K562 (cell line): ENCODE data around the gene DHX58. TPM values are rescaled to one million over a fixed set of nuclear protein-coding genes. Genes with fewer than 3 reads are reported as not detected.

Source experiments
- BCL6 ChIP-seq: fragments of 250-450 bp; sonication (Bioruptor Pico); IDR thresholded peaks from 2 replicates; pipeline ENCODE4 v1.4.0; 2020
- CREM ChIP-seq: IDR thresholded peaks from 2 replicates; pipeline ENCODE4 v1.6.1; 2014; ENCODE audit warnings: antibody characterized with exemption, low read depth
- HDAC1 ChIP-seq, 2 experiments: fragments of 450-650 bp; IDR thresholded peaks; 2 replicates each; pipeline ENCODE4 v1.6.1; 2016 to 2017; ENCODE audit warnings: inconsistent platforms in 1 of 2, mild to moderate bottlenecking in 1 of 2, moderate library complexity in 1 of 2
- HNRNPH1 ChIP-seq: fragments of 200-400 bp; formaldehyde crosslinking; optimal IDR thresholded peaks from 2 replicates; pipeline ENCODE3; 2017; ENCODE audit warnings: low read depth, mild to moderate bottlenecking, low read length, moderate library complexity
- L3MBTL2 ChIP-seq: fragments of 450-650 bp; IDR thresholded peaks from 2 replicates; pipeline ENCODE4 v1.6.1; 2016; ENCODE audit warnings: mild to moderate bottlenecking, moderate library complexity
- SMARCA4 ChIP-seq: fragments of 450-650 bp; IDR thresholded peaks from 2 replicates; pipeline ENCODE4 v1.6.1; 2016
- ZNF133 ChIP-seq: fragments of 250-450 bp; sonication (Bioruptor Pico); IDR thresholded peaks from 2 replicates; pipeline ENCODE4 v1.4.0; 2020; ENCODE audit warnings: mild to moderate bottlenecking
- ZNF316 ChIP-seq: fragments of 450-650 bp; IDR thresholded peaks from 2 replicates; pipeline ENCODE4 v1.6.1; 2016
- ZNF699 ChIP-seq: fragments of 250-450 bp; sonication (Bioruptor Pico); IDR thresholded peaks from 2 replicates; pipeline ENCODE4 v1.8.0; 2021; ENCODE audit warnings: mild to moderate bottlenecking, moderate library complexity; ENCODE audit not compliant: insufficient replicate concordance
- polyA plus RNA-seq, 8 experiments: library from polyadenylated mRNA; depleted of rRNA in 4 of 8; stranded (reverse) in 5 of 8; unstranded in 3 of 8; fragments of >200 nt; fragmentation: Nextera tagmentation in 2 of 8; fragmentation: Illumina TruSeq in 1 of 8; extraction: Ambion mirVana in 2 of 8; extraction: Trizol in 1 of 8; gene quantifications; 2 replicates each; pipeline versions ENCODE4 v1.2.1 to v1.2.3, GENCODE V29; 2011 to 2014; ENCODE audit warnings: inconsistent platforms in 1 of 8, missing spikeins in 1 of 8
- total RNA-seq, 7 experiments: library from RNA; depleted of rRNA in 6 of 7; stranded (reverse); fragments of >200 nt in 6 of 7; fragmentation: Illumina TruSeq in 2 of 7; extraction: Trizol in 2 of 7; gene quantifications; 2 replicates each; pipeline versions ENCODE4 v1.2.1 to v1.2.3, GENCODE V29; 2011 to 2021; ENCODE audit warnings: low replicate concordance in 1 of 7
- TF ChIP-seq, protein P1 (sequence below): fragments of 450-650 bp; IDR thresholded peaks from 2 replicates; pipeline ENCODE4 v1.6.1; 2016
- TF ChIP-seq, protein P2 (sequence below): fragments of 450-650 bp; formaldehyde crosslinking; IDR thresholded peaks from 2 replicates; pipeline ENCODE4 v1.4.0; 2020; ENCODE audit warnings: mild to moderate bottlenecking, moderate library complexity

The DHX58 gene
- total and polyA plus RNA-seq, 9 of the 15 experiments (the other 6 are each of a cell fraction or from before 2014, with no cell fraction given): 0.15 to 3.0 (median 1.4) TPM

DNA sequence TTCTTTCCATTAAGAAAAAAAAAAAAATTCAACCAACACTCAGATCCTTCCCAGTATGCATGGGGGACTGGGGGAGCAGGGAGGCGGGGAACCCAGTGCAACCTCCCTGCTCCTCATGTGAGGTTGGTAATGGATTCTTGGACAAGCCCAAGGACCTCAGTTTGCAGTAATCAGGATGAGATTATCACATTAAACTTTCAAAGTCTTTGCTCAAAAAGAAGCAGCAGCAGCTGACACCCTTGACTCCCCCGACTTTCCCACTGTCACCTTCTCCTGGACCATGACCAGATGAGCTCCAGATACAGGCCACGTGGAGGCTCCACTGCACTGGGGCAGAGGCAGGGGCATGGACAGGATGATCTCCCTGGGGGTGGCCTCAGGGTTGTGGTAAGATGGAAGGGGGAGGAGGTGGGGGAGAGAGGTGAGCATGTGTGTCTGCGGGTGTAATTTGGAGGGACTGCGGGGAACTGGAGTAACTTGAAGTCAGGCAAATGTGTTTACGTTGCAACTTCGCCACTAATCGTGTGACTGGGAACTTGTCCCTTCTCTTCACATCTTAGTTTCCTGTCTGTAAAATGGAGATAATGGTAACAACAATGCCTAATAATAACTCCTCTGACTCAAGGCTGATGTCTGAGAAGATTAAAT, 34.0 kb downstream of the DHX58 start (continued):
- TF ChIP-seq, protein P1, sequence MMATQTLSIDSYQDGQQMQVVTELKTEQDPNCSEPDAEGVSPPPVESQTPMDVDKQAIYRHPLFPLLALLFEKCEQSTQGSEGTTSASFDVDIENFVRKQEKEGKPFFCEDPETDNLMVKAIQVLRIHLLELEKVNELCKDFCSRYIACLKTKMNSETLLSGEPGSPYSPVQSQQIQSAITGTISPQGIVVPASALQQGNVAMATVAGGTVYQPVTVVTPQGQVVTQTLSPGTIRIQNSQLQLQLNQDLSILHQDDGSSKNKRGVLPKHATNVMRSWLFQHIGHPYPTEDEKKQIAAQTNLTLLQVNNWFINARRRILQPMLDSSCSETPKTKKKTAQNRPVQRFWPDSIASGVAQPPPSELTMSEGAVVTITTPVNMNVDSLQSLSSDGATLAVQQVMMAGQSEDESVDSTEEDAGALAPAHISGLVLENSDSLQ: no peak
- TF ChIP-seq ZNF133 (CRISPR knock-in tag): no peak
- peak; percentile 94 for TF ChIP-seq ZNF316
- TF ChIP-seq, protein P2, sequence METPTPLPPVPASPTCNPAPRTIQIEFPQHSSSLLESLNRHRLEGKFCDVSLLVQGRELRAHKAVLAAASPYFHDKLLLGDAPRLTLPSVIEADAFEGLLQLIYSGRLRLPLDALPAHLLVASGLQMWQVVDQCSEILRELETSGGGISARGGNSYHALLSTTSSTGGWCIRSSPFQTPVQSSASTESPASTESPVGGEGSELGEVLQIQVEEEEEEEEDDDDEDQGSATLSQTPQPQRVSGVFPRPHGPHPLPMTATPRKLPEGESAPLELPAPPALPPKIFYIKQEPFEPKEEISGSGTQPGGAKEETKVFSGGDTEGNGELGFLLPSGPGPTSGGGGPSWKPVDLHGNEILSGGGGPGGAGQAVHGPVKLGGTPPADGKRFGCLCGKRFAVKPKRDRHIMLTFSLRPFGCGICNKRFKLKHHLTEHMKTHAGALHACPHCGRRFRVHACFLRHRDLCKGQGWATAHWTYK (CRISPR knock-in tag): no peak
- no peak for TF ChIP-seq ZNF699 (CRISPR knock-in tag)
- TF ChIP-seq CREM: peak; percentile 28; the same call in 1 of the 2 replicates
- no peak for TF ChIP-seq HNRNPH1
- peak in 1 of 2 experiments; percentile 45; a peak in 1 of 4 replicates for TF ChIP-seq HDAC1 (IDR thresholded peaks at IDR 0.05)
- TF ChIP-seq L3MBTL2: peak; percentile 76
- TF ChIP-seq BCL6: no peak
- 0 out of 2 replicates have a peak, but pooled peaks have one; percentile 46 for TF ChIP-seq SMARCA4
